ENCODE results near the gene GALNT18.

GRCh38 chr11:11261629-11262028, 360.2 kb downstream of the GALNT18 start:
- TF ChIP-seq CTCF (conservative IDR thresholded peaks at IDR 0.05) (no peak), ZFX (IDR thresholded peaks at IDR 0.05) (no peak)
